EH (cell line): ENCODE data around the gene SUV39H1.
"Not testable (repeated sequence)": the region's sequence is repeated elsewhere in the genome, so short reads cannot be mapped to it uniquely, and the experiment has no call there.

Experiments
- DNase-seq: peaks from one replicate; pipeline ENCODE4 v3.0.0-alpha.2; 2015; ENCODE audit warnings: low read depth

The SUV39H1 gene

GRCh38 chrX:48685416-48685815 is 11.1 kb upstream of the SUV39H1 start:
- DNase-seq: no peak

- no peak for DNase-seq
These were observed 7.9 kb upstream of the SUV39H1 start for GRCh38 chrX:48688531-48689150.

GRCh38 chrX:48689208-48689920 is 7.2 kb upstream of the SUV39H1 start:
- no peak for DNase-seq

- not testable (repeated sequence) for DNase-seq
These were observed 4.8 kb upstream of the SUV39H1 start for GRCh38 chrX:48691746-48692145.

- no peak for DNase-seq
These were observed 1.6 kb upstream of the SUV39H1 start for GRCh38 chrX:48694776-48695533.

- peak; percentile 15 for DNase-seq
These were observed 1.0 kb upstream of the SUV39H1 start for GRCh38 chrX:48695534-48695896.

GRCh38 chrX:48695925-48696300 is 621 bp upstream of the SUV39H1 start:
- DNase-seq: no peak

GRCh38 chrX:48696909-48697727 is 584 bp downstream of the SUV39H1 start:
- DNase-seq: peak; percentile 54

- no peak for DNase-seq
These were observed 1.8 kb downstream of the SUV39H1 start for GRCh38 chrX:48698306-48698705.

GRCh38 chrX:48700246-48700645 is 3.7 kb downstream of the SUV39H1 start:
- DNase-seq: no peak

GRCh38 chrX:48700951-48701653 is 4.6 kb downstream of the SUV39H1 start:
- peak; percentile 9 for DNase-seq

GRCh38 chrX:48702032-48702431 is 5.5 kb downstream of the SUV39H1 start:
- no peak for DNase-seq

- no peak for DNase-seq
These were observed 6.2 kb downstream of the SUV39H1 start for GRCh38 chrX:48702716-48703115.

- DNase-seq: no peak
These were observed 6.7 kb downstream of the SUV39H1 start for GRCh38 chrX:48703228-48703627.

- peak; percentile 68 for DNase-seq
These were observed 7.3 kb downstream of the SUV39H1 start for GRCh38 chrX:48703642-48704481.

GRCh38 chrX:48705871-48706270 is 9.3 kb downstream of the SUV39H1 start:
- no peak for DNase-seq

- DNase-seq: no peak
These were observed 13.1 kb downstream of the SUV39H1 start for GRCh38 chrX:48709522-48710112.

- no peak for DNase-seq
These were observed 14.8 kb downstream of the SUV39H1 start for GRCh38 chrX:48711162-48711928.

GRCh38 chrX:48711929-48712505 is 15.5 kb downstream of the SUV39H1 start:
- DNase-seq: no peak
